Keratinocyte (primary cell): ENCODE measurements around the gene MESD. TPM values are rescaled to one million over a fixed set of nuclear protein-coding genes. Genes with fewer than 3 reads are reported as not detected.

ENCODE experiments used
- DNase-seq: peaks from one replicate; pipeline ENCODE4 v3.0.0-alpha.2; 2011; ENCODE audit warnings: low read depth, missing footprints, low spot score
- FAIRE-seq: peaks from 2 replicates; lab custom pipeline; 2011; peaks lifted over from hg19 to GRCh38; lab: Jason Lieb, UNC
- H2AFZ ChIP-seq: 2 replicates; pipeline ENCODE4 v1.6.0; 2012; ENCODE audit warnings: low read length, control low read depth, inconsistent platforms; ENCODE audit not compliant: control insufficient read depth
- H3K27ac ChIP-seq: 2 replicates; pipeline ENCODE4 v1.5.1; 2011; ENCODE audit warnings: low read length; ENCODE audit not compliant: control insufficient read depth, insufficient read depth
- H3K27me3 ChIP-seq: 3 replicates; pipeline ENCODE4 v1.6.0; 2011; ENCODE audit warnings: low read length; ENCODE audit not compliant: control insufficient read depth, insufficient read depth; ENCODE audit errors: extremely low read depth
- H3K36me3 ChIP-seq, 2 experiments: 2 replicates in 1 of 2; 3 replicates in 1 of 2; pipeline ENCODE4 v1.5.1; 2011; ENCODE audit warnings: low read length in 2 of 2, mild to moderate bottlenecking in 1 of 2; ENCODE audit not compliant: control insufficient read depth in 2 of 2, insufficient read depth in 2 of 2; ENCODE audit errors: extremely low read depth in 1 of 2
- H3K4me1 ChIP-seq: 3 replicates; pipeline ENCODE4 v1.5.1; 2011; ENCODE audit warnings: low read length; ENCODE audit not compliant: control insufficient read depth, insufficient read depth; ENCODE audit errors: extremely low read depth
- H3K4me2 ChIP-seq: 3 replicates; pipeline ENCODE4 v1.6.0; 2011; ENCODE audit warnings: low read depth, low read length; ENCODE audit not compliant: control insufficient read depth, insufficient read depth; ENCODE audit errors: extremely low read depth
- H3K4me3 ChIP-seq, 3 experiments: fragments of 200-600 bp in 1 of 3; sonication (generic) in 1 of 3; 2 replicates in 2 of 3; 3 replicates in 1 of 3; pipeline ENCODE4 v1.5.1; 2011 to 2016; ENCODE audit warnings: low read length in 3 of 3, mild to moderate bottlenecking in 3 of 3, control low read depth in 2 of 3, inconsistent platforms in 1 of 3, low read depth in 1 of 3, mixed read lengths in 1 of 3, mixed run types in 1 of 3, moderate library complexity in 1 of 3; ENCODE audit not compliant: control insufficient read depth in 2 of 3, insufficient read depth in 2 of 3; ENCODE audit errors: extremely low read depth in 1 of 3
- H3K79me2 ChIP-seq: 2 replicates; pipeline ENCODE4 v1.6.0; 2012; ENCODE audit warnings: low read length; ENCODE audit not compliant: control insufficient read depth, insufficient read depth
- H3K9ac ChIP-seq: 3 replicates; pipeline ENCODE4 v1.6.0; 2011; ENCODE audit warnings: low read length; ENCODE audit not compliant: control insufficient read depth, insufficient read depth; ENCODE audit errors: extremely low read depth
- H3K9me1 ChIP-seq: 3 replicates; pipeline ENCODE4 v1.6.0; 2011; ENCODE audit warnings: low read length; ENCODE audit not compliant: control insufficient read depth, insufficient read depth; ENCODE audit errors: extremely low read depth
- H3K9me3 ChIP-seq: 2 replicates; pipeline ENCODE4 v1.5.1; 2012; ENCODE audit warnings: low read depth, low read length; ENCODE audit not compliant: control insufficient read depth
- H4K20me1 ChIP-seq: 3 replicates; pipeline ENCODE4 v1.6.0; 2011; ENCODE audit warnings: low read length; ENCODE audit not compliant: control insufficient read depth, insufficient read depth; ENCODE audit errors: extremely low read depth
- CTCF ChIP-seq, 3 experiments: IDR thresholded peaks in 1 of 3; conservative IDR thresholded peaks in 1 of 3; optimal IDR thresholded peaks in 1 of 3; 2 replicates in 2 of 3; 3 replicates in 1 of 3; pipeline versions ENCODE3 to v1.5.1; 2011; ENCODE audit warnings: low read length in 3 of 3, mild to moderate bottlenecking in 3 of 3, moderate library complexity in 2 of 3, control low read depth in 1 of 3, inconsistent platforms in 1 of 3; ENCODE audit not compliant: insufficient read depth in 2 of 3; ENCODE audit errors: extremely low read depth in 1 of 3
- EZH2 ChIP-seq: IDR thresholded peaks from one replicate; pipeline ENCODE4 v1.6.1; 2012; ENCODE audit warnings: inconsistent platforms, mild to moderate bottlenecking, low read length, moderate library complexity
- dilution Hi-C: fragments of 300-500 bp; cut with MboI; formaldehyde crosslinking; loops from one replicate; pipeline ENCODE4 v1.7.0; 2020; ENCODE audit warnings: low sequenced_read_pairs; ENCODE audit not compliant: extremely low pct_ligation_motif_present
- polyA plus RNA-seq, 5 experiments: library from polyadenylated mRNA; depleted of rRNA in 3 of 5; stranded (reverse) in 3 of 5; stranded (forward) in 1 of 5; unstranded in 1 of 5; fragments of >200 nt; gene quantifications; 1 replicate in 1 of 5; 2 replicates in 3 of 5; 3 replicates in 1 of 5; pipeline versions ENCODE4 v1.2.1 to v1.2.3, GENCODE V29; 2011 to 2012; ENCODE audit warnings: missing spikeins in 2 of 5, low read depth in 1 of 5, low replicate concordance in 1 of 5

Gene MESD
- polyA plus RNA-seq, 1 donor (not counting 4 experiments of a cell fraction or from before 2014, with no cell fraction given) = 18.7 TPM

- no peak overlapping the region for H2AFZ ChIP-seq
- DNase-seq (no peak), FAIRE-seq (no peak)
- TF ChIP-seq CTCF (optimal IDR thresholded peaks at IDR 0.05 in 1 of 3, IDR thresholded peaks at IDR 0.05 in 1 of 3, conservative IDR thresholded peaks at IDR 0.05 in 1 of 3; ENCODE audit: extremely low read depth in 1 of 3, insufficient read depth in 2 of 3, low read length in 3 of 3) = peak in 2 of 3 experiments; percentile 8 to 33
- no peak for TF ChIP-seq EZH2
- peaks cover 31% of the 10 kb centered on the region for H3K79me2 ChIP-seq
- H3K9me1 ChIP-seq = peaks cover 4% of the 10 kb centered on the region
- no peaks in the 10 kb centered on the region for H3K27me3 ChIP-seq
- no peak overlapping the region for H3K9ac ChIP-seq
- H3K4me1 ChIP-seq = peaks cover 43% of the 10 kb centered on the region
- dilution Hi-C loops = no loop called here
- H3K4me2 ChIP-seq = peak overlapping the region; percentile 13
- H3K27ac ChIP-seq = peak overlapping the region; percentile 23
- H3K4me3 ChIP-seq = no peak overlapping the region
- H4K20me1 ChIP-seq = peaks cover 3% of the 10 kb centered on the region
- no peaks in the 10 kb centered on the region for H3K9me3 ChIP-seq
- peaks cover 0 to 2% of the 10 kb centered on the region in 2 experiments for H3K36me3 ChIP-seq
These were observed 1.8 kb upstream of the MESD start for GRCh38 chr15:80991421-80991820.

DNA sequence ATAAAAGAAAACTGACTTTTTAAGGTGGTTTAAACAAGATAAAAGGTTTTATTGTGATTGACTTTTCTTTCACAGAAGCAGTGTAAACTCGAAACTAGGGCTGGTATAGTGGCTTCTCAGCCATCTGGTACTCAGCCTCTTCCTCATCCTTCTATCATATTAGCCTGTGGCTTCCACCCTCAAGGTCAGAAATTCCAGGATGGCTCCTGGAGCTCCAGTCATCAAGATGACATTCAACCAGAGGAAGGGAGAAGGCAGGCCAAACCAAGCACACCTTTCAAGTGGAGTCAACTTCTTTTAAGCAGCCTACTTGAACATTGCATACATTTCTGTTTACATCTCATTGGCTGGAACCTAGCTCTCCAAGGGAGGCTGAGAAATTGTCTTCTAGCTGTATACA, 1.3 kb upstream of the MESD start:
- peaks cover 0 to 4% of the 10 kb centered on the region in 2 experiments for H3K36me3 ChIP-seq
- peak overlapping the region; percentile 21 for H2AFZ ChIP-seq
- dilution Hi-C loops = no loop called here
- TF ChIP-seq CTCF (optimal IDR thresholded peaks at IDR 0.05 in 1 of 3, IDR thresholded peaks at IDR 0.05 in 1 of 3, conservative IDR thresholded peaks at IDR 0.05 in 1 of 3; ENCODE audit: extremely low read depth in 1 of 3, insufficient read depth in 2 of 3, low read length in 3 of 3) (no peak), EZH2 (no peak)
- H3K4me2 ChIP-seq = peak overlapping the region; percentile 13
- peaks cover 3% of the 10 kb centered on the region for H4K20me1 ChIP-seq
- H3K27me3 ChIP-seq = no peaks in the 10 kb centered on the region
- H3K9me1 ChIP-seq = peaks cover 4% of the 10 kb centered on the region
- FAIRE-seq (no peak), DNase-seq (no peak)
- no peaks in the 10 kb centered on the region for H3K9me3 ChIP-seq
- no peak overlapping the region for H3K9ac ChIP-seq
- peaks cover 43% of the 10 kb centered on the region for H3K4me1 ChIP-seq
- H3K27ac ChIP-seq = peak overlapping the region; percentile 23
- H3K4me3 ChIP-seq = no peak overlapping the region
- peaks cover 36% of the 10 kb centered on the region for H3K79me2 ChIP-seq
